ENCODE measurements around the gene LPAR1.

LPAR1 gene

DNA sequence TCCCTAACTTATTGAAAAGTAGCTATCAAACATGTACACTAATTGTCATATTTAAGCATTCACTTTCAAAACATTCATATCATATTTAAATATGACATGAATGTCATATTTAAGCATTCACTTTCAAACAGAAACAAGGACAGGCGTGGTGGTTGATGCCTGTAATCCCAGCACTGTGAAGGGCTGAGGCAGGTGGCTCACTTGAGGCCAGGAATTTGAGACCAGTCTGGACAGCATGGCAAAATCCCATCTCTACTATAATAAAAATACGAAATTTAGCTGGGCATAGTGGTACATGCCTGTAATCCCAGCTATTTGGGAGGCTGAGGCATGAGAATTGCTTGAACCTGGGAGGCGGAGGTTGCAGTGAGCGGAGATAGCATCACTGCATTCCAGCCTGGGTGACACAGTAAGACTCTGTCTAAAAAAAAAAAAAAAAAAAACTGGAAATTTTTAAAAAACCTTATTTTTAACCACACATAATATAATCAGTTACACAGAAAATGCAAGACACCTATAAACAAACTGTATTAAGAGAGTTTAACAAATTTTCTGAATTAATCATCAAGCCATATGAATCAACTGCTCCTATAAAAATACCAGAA is 88.1 kb downstream of the LPAR1 start:
- peak; percentile 68 for DNase-seq

DNA sequence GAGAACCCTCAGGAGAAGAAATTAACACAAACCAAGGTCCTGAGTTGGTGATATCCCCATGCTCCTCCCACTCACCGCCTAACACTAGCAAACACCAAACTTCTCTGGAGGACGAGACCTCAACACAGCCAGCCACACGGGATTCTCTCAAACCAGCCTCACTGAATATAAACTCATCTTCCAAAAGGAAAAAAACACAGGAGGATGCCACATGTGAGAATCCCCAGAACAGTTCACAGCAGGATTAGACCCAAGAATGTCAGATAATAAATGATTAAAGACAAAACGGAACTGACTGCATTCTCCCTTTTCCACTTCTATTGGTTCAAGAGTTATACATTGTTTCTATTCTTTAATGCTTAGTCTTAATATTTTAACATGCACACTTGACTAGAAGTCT is 89.2 kb downstream of the LPAR1 start:
- DNase-seq = no peak

DNA sequence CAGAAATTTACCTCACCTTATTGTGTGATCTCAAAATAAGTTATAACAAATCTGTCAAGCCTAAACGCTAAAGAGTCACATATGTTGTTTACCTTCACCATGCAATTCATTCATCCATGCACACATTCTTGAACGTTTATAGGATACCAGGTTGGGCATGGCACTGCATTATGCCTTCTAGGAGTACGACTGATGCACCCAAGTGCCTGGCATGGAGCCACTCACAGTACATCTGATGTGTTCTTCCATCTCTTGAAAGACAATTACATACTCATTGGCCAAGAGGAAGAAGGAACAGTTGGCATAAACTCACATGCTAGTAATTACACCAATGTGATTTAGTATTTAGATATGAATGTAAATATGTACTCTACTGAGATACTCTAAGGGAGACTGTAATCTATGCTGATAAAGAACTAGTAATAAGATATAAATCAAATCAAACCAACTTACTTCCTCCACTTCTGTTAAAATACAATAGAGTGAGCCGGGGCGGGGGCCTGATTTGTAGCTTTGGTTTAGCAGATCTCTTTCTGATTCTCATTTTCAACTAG is 90.7 kb downstream of the LPAR1 start:
- DNase-seq = no peak

DNA sequence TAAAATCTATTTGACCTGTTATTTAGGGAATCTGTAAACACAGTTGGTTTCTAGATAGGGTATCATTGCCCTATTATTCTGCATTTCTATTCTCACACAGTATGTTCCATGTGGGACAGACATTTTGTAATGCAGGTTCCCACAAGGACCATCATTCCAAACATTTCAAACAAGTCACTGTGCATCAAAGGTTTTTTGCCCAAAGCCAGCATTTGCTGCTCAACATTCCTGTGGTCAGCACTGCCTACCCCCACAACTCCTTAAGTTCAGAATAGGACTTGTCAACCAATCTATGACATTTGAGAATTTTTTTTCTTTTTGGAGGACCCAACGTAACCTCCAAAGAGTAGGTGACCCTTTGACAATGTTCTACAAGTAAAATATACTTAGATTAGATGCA is 95.7 kb downstream of the LPAR1 start:
- DNase-seq = peak; percentile 91

- no peak for DNase-seq
Observed at GRCh38 chr9:110940951-110941557, 97.2 kb downstream of the LPAR1 start.

GRCh38 chr9:110939573-110939972 is 98.7 kb downstream of the LPAR1 start:
- no peak for DNase-seq

GRCh38 chr9:110939047-110939446 is 99.2 kb downstream of the LPAR1 start:
- no peak for DNase-seq

GRCh38 chr9:110938242-110938641 is 100.0 kb downstream of the LPAR1 start:
- DNase-seq = no peak

GRCh38 chr9:110936719-110937452 is 101.4 kb downstream of the LPAR1 start:
- peak; percentile 97 for DNase-seq

- no peak for DNase-seq
Observed at GRCh38 chr9:110936237-110936636, 102.0 kb downstream of the LPAR1 start.

- no peak for DNase-seq
Observed at GRCh38 chr9:110935829-110936228, 102.4 kb downstream of the LPAR1 start.

- no peak for DNase-seq
Observed at GRCh38 chr9:110933350-110934001, 104.8 kb downstream of the LPAR1 start.

DNA sequence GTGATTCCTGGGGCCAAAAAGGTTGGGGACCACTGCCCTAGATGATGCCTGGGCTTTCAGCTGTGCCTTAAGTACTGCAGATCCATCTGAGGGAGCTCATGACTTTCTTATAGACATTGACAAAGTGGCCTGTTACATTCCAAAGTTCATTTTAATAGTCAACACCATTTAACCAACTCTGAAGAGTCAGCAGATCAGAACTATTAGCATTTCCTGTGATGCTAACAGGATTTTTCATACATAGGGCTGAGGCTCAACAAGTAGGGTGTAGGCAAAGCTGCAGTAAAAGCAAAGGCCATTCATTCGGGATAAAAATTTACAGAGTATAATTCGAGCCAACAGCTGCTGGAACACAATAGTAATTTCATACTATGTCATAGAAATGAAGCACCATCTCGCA is 105.4 kb downstream of the LPAR1 start:
- peak; percentile 90 for DNase-seq

DNA sequence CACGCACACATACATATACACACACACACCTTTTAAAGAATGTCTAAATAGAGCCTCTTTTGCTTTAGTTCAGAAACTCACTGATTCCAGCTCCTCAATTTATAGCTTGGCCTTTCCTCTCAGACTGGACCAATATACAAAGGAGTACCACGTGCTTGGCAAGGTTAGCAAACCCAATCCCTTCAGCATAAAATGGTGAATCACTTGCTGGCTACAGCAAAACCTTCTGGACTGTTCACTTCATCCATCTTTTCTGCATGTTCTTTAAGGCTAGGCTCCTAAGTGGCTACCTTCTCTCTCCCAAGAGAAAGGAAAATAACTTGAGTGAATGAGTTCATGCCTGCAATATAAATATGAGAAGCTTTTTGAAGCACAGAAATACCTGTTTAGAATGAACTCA is 109.7 kb downstream of the LPAR1 start:
- DNase-seq = no peak

GRCh38 chr9:110926828-110927487 is 111.3 kb downstream of the LPAR1 start:
- no peak for DNase-seq

GRCh38 chr9:110923601-110924000 is 114.7 kb downstream of the LPAR1 start:
- DNase-seq = peak; percentile 47

DNA sequence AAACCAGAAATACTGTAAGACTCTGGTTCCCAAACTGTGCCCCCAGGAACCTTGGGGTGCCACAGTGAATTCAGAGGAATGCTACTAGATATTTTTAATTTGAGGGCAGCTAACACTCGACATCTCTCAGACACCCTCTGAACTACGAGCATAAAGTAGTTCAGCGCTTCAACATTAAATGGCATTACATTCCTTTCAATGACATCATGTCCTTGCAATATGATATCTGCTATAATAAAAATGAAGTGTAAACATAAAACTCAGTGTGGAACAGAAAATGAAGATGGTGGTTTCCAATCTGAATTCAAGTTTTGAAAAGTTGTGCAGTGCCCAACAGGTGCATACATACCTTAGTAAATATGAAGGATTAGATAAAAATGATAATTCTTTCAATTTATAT is 116.1 kb downstream of the LPAR1 start:
- peak; percentile 53 for DNase-seq

DNA sequence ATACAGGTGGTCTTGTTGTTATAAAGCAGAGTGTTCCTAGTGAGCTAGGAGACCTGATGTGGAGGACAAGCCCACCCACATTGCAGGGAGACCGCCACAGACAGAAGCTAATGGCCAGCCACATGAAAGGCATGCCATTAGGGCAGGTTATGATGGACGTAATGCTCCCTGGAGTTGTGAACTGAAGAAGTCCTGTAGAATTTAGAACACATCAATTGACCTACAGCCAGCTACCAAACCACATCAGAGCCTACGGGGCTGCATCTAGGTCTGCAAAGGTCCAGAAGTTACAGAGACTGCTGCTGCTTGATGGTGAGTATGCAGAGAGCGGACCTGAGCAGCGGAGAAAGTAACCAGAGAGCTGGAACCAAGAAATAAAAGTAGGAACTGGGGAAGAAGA is 116.6 kb downstream of the LPAR1 start:
- DNase-seq = no peak

GRCh38 chr9:110919609-110920008 is 118.7 kb downstream of the LPAR1 start:
- DNase-seq = peak; percentile 93

DNA sequence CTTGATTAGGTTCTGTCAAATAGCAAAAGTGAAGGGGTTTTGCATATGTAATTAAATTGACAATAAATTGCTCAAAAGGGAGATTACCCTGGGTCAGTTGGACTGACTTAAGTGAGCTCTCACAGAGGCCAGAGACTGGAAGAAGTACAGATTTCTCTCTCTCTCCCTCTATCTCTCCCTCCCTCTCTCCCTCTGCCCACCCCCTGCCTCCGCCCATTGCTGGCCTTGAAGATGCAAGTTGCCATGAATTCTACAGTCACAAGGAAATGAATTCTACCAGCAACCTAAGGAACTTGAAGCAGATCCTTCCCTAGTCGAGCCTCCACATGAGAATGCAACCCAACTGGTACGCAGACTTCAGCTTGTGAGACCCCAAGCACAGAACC is 119.2 kb downstream of the LPAR1 start:
- no peak for DNase-seq

DNA sequence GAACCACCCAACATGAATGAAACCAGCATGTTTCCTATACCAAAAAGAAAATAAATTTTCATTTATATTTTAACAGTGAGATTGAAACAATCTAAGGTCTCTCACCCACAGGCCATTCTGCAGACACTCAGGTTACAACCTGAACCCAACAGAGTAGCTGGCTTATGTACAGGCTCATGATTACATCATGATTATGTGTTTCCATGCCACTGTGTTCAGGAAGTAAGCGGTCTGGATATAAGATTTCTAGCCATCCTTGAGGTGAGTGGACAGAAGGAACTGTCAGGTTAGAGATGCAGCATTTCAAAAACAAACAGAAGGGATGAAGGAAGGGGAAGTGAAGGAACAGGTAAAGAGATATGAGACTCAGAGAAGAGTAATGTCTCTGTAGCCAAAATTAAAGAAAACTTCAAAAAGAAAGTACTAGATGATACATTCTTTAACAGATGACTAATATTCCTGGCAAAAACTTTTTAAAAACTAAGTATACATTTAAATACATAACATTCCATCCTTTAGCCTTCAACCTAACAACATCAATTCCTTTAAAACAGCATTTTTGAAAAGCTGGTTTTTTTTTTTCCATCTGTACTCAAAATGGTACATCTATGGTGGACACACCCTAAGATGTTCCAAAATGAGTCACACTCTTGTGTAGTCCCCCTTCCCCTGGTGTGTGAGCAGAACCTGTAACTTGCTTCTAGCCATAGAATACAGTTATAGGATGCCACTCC is 119.8 kb downstream of the LPAR1 start:
- peak; percentile 86 for DNase-seq

DNA sequence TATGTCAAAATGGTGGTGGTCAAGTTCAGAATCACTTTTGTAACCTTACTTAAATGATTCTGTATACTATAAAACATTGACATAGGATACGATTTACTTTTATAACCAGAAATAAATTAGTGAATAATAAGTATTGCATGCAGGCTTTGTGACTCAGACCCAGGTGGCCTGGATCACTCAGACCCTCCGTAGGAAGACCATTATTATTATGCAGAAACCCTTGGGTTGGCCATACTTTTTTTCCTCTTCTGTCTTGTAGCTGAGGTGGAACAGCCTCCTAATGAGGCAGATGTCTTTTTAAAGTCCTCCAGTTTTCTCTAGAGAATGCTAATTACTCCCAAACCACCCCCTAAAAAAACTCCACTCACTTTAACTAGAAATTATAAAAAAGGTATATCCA is 121.9 kb downstream of the LPAR1 start:
- DNase-seq = peak; percentile 33

All from fibroblast of skin of right biceps (primary cell).